Smooth muscle cell (in vitro differentiated cells): Measurements from ENCODE around the gene SULT4A1. TPM values are rescaled to one million over a fixed set of nuclear protein-coding genes. Genes with fewer than 3 reads are reported as not detected.

ENCODE experiments used
- DNase-seq: peaks from one replicate; lab custom pipeline; 2025; ENCODE audit not compliant: unreplicated experiment; lab: John Stamatoyannopoulos, UW
- H2AFZ ChIP-seq: fragments of 200-600 bp; sonication (generic); 2 replicates; pipeline ENCODE4 v1.6.0; 2016; ENCODE audit warnings: antibody characterized with exemption, low read depth, mild to moderate bottlenecking
- H3F3A ChIP-seq: fragments of 200-600 bp; sonication (generic); 2 replicates; pipeline ENCODE4 v1.6.0; 2017; ENCODE audit warnings: antibody characterized with exemption, low read depth
- H3K27ac ChIP-seq: fragments of 200-600 bp; sonication (generic); 2 replicates; pipeline ENCODE4 v1.5.1; 2016; ENCODE audit warnings: low read depth, mild to moderate bottlenecking
- H3K27me3 ChIP-seq: fragments of 200-600 bp; sonication (generic); 2 replicates; pipeline ENCODE4 v1.6.1; 2016; ENCODE audit warnings: low read depth, mild to moderate bottlenecking
- H3K36me3 ChIP-seq: fragments of 200-600 bp; sonication (generic); 2 replicates; pipeline ENCODE4 v1.5.1; 2016; ENCODE audit warnings: low read depth
- H3K4me1 ChIP-seq: fragments of 200-600 bp; sonication (generic); 2 replicates; pipeline ENCODE4 v1.5.1; 2016; ENCODE audit warnings: low read depth
- H3K4me2 ChIP-seq: fragments of 200-600 bp; sonication (generic); 2 replicates; pipeline ENCODE4 v1.6.0; 2016; ENCODE audit warnings: mild to moderate bottlenecking
- H3K4me3 ChIP-seq: fragments of 200-600 bp; sonication (generic); 2 replicates; pipeline ENCODE4 v1.5.1; 2016; ENCODE audit warnings: mild to moderate bottlenecking
- H3K79me2 ChIP-seq: fragments of 200-600 bp; sonication (generic); 2 replicates; pipeline ENCODE4 v1.6.0; 2016; ENCODE audit warnings: low read depth, mild to moderate bottlenecking
- H3K9ac ChIP-seq: fragments of 200-600 bp; sonication (generic); 2 replicates; pipeline ENCODE4 v1.6.0; 2016; ENCODE audit warnings: low read depth
- H3K9me3 ChIP-seq: fragments of 200-600 bp; sonication (generic); replicated peaks from 2 replicates; pipeline ENCODE4 v1.5.1; 2016; ENCODE audit warnings: low read depth
- H4K20me1 ChIP-seq: fragments of 200-600 bp; sonication (generic); 2 replicates; pipeline ENCODE4 v1.6.0; 2016; ENCODE audit warnings: low read depth
- CTCF ChIP-seq: fragments of 200-600 bp; sonication (generic); IDR thresholded peaks from 2 replicates; pipeline ENCODE4 v1.5.1; 2017; ENCODE audit warnings: borderline replicate concordance, mild to moderate bottlenecking, antibody characterized with exemption; ENCODE audit not compliant: insufficient read depth, poor library complexity, severe bottlenecking
- whole genome bisulfite sequencing: methylation state at CpG from one replicate; pipeline ENCODE4 v1.1.7; 2016; ENCODE audit warnings: low lambda C conversion rate; 5-methylcytosine and 5-hydroxymethylcytosine counted together
- polyA plus RNA-seq: library from polyadenylated mRNA; unstranded; fragments of >200 nt; fragmentation: Nextera tagmentation; extraction: Ambion mirVana; gene quantifications from 2 replicates; pipeline ENCODE4 v1.2.1, GENCODE V29; 2016
- total RNA-seq: library from RNA; depleted of rRNA; stranded (reverse); fragments of >200 nt; gene quantifications from 2 replicates; pipeline ENCODE4 v1.2.3, GENCODE V29; 2014

The SULT4A1 gene
- total and polyA plus RNA-seq, 2 experiments from 2014 or later: 2.7 to 4.9 TPM

GRCh38 chr22:43884600-43885318 lies 22.4 kb upstream of the SULT4A1 start:
- Histone ChIP-seq H4K20me1 (no peaks in the 10 kb centered on the region), H3K27ac (no peak overlapping the region), H3K36me3 (no peaks in the 10 kb centered on the region), H3K9me3 (no peaks in the 10 kb centered on the region), H3K79me2 (no peaks in the 10 kb centered on the region), H3K4me2 (no peak overlapping the region), H3K4me3 (no peak overlapping the region), H3F3A (no peaks in the 10 kb centered on the region), H3K9ac (no peak overlapping the region), H3K4me1 (no peaks in the 10 kb centered on the region), H3K27me3 (peaks cover 26% of the 10 kb centered on the region), H2AFZ (no peak overlapping the region)
- DNase-seq: no peak
- 44% methylated on average over 14 of the region's 18 CpGs for WGBS
- peak; percentile 73 for TF ChIP-seq CTCF

DNA sequence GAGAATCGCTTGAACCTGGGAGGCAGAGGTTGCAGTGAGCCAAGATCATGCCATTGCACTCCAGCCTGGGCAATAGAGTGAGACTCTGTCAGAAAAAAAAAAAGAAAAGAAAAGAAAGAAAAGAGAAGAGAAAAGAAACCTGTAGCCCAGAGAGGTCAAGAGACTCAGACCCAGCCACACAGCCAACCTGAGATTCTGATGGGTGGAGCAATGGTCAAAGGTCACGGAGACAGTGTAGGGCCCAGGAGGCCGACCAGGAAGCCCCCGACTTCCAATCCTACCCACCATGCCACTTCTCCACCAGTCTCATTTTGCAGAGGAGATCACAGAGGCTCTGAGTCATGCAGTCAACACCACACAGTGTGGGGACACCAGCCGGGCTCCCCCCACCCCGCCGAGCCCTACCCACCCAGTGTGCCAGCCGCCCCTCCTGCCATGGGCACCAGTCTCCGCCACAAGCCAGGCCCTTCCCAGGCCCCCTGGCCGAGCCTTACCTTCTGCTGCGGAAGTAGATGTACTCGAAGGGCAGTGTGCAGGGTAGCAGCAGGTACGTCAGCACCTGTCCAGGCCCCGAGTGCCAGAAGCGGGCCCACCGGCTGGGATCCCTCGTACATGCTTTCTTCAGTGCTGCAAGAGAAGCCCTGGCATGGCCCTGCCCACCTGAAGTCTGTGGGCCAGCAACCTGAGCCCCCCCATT lies 21.6 kb upstream of the SULT4A1 start:
- 91% methylated on average over 15 of the region's 17 CpGs for WGBS
- H4K20me1 ChIP-seq: no peaks in the 10 kb centered on the region
- H3K9me3 ChIP-seq: no peaks in the 10 kb centered on the region
- H3K27me3 ChIP-seq: peaks cover 17% of the 10 kb centered on the region
- H3K27ac ChIP-seq: no peak overlapping the region
- DNase-seq: no peak
- no peak overlapping the region for H3K4me2 ChIP-seq
- no peak for TF ChIP-seq CTCF
- H3K79me2 ChIP-seq: no peaks in the 10 kb centered on the region
- H3F3A ChIP-seq: no peaks in the 10 kb centered on the region
- no peaks in the 10 kb centered on the region for H3K36me3 ChIP-seq
- no peak overlapping the region for H3K4me3 ChIP-seq
- no peak overlapping the region for H3K9ac ChIP-seq
- H3K4me1 ChIP-seq: no peaks in the 10 kb centered on the region
- no peak overlapping the region for H2AFZ ChIP-seq

DNA sequence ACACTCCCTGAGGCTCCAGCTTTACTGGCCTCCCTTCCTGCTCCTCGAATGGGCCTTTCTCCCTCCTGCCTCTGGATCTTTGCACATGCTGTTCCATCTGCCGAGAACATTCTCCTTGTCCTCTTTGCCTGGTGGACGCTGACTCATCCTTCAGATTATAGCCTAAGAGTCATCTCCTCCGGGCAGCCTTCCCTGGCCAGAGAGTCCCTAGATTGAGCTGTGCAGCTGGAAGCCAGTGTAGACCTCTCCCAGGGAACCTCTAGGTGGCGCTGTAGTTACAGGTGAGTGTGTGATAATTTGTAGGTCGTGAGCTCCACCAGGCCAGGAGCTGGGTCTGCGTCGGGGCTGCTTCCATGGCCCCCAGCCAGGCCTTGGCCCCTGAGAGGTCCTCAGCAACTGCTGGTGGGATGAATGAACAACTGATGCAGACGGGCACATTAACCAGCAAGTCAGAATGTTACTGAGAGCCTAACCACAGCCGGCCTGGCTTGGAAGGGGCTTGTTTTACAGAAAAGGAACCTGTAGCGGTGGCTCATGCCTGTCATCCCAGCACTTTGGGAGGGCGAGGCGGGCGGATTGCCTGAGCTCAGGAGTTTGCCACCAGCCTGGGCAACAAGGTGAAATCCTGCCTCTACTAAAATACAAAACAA lies 20.8 kb upstream of the SULT4A1 start:
- TF ChIP-seq CTCF: peak; percentile 57
- Histone ChIP-seq H3K36me3 (no peaks in the 10 kb centered on the region), H3K4me1 (no peaks in the 10 kb centered on the region), H2AFZ (no peak overlapping the region), H3K4me2 (no peak overlapping the region), H3K9ac (no peak overlapping the region), H3K9me3 (no peaks in the 10 kb centered on the region), H3K27ac (no peak overlapping the region), H3K79me2 (no peaks in the 10 kb centered on the region), H4K20me1 (no peaks in the 10 kb centered on the region), H3F3A (no peaks in the 10 kb centered on the region), H3K4me3 (no peak overlapping the region), H3K27me3 (peaks cover 14% of the 10 kb centered on the region)
- WGBS: 48% methylated on average over 14 of the region's 14 CpGs
- DNase-seq: no peak
